HEK293T (cell line): Measurements from ENCODE around the gene SYT9.
"Not testable (repeated sequence)": the region's sequence is repeated elsewhere in the genome, so short reads cannot be mapped to it uniquely, and the experiment has no call there.

Experiments used
- ARNT ChIP-seq: fragments of 450-650 bp; IDR thresholded peaks from 2 replicates; pipeline ENCODE4 v1.6.1; 2017; ENCODE audit warnings: mild to moderate bottlenecking
- BHLHE40 ChIP-seq: fragments of 450-650 bp; IDR thresholded peaks from 2 replicates; pipeline ENCODE4 v1.6.1; 2016; ENCODE audit warnings: mild to moderate bottlenecking, moderate library complexity, borderline replicate concordance
- ELF4 ChIP-seq: fragments of 450-650 bp; IDR thresholded peaks from 2 replicates; pipeline ENCODE4 v1.6.1; 2017; ENCODE audit warnings: antibody characterized with exemption
- PKNOX1 ChIP-seq: fragments of 450-650 bp; IDR thresholded peaks from 2 replicates; pipeline ENCODE4 v1.6.1; 2016
- SP1 ChIP-seq: fragments of 450-650 bp; IDR thresholded peaks from 2 replicates; pipeline ENCODE4 v1.6.1; 2017
- SUZ12 ChIP-seq: fragments of 450-650 bp; IDR thresholded peaks from 2 replicates; pipeline ENCODE4 v1.6.1; 2016; ENCODE audit warnings: mild to moderate bottlenecking
- TARDBP ChIP-seq: fragments of 450-650 bp; IDR thresholded peaks from 2 replicates; pipeline ENCODE4 v1.6.1; 2016
- ZNF384 ChIP-seq: fragments of 450-650 bp; IDR thresholded peaks from 2 replicates; pipeline ENCODE4 v1.6.1; 2016

- not testable (repeated sequence) for TF ChIP-seq SP1, ARNT, BHLHE40, ZNF384, PKNOX1, ELF4, SUZ12, TARDBP
Observed at GRCh38 chr11:7335442-7335841, 83.7 kb downstream of the SYT9 start.
